Neutrophil (primary cell): Measurements from ENCODE around the gene EEFSEC.

Experiments used
- H3K27ac ChIP-seq: fragments of 200-600 bp; sonication (generic); 2 replicates; pipeline ENCODE4 v1.5.1; 2016; ENCODE audit warnings: mild to moderate bottlenecking, moderate library complexity
- H3K27me3 ChIP-seq: fragments of 200-600 bp; sonication (generic); 2 replicates; pipeline ENCODE4 v1.6.0; 2016; ENCODE audit warnings: mild to moderate bottlenecking
- H3K36me3 ChIP-seq: fragments of 200-600 bp; sonication (generic); 2 replicates; pipeline ENCODE4 v1.5.1; 2017
- H3K4me1 ChIP-seq, 2 experiments: fragments of 200-600 bp in 1 of 2; sonication (generic) in 1 of 2; 1 replicate in 1 of 2; 2 replicates in 1 of 2; pipeline versions ENCODE4 v1.5.1 to v1.6.1; 2013 to 2016; ENCODE audit warnings: low read depth in 1 of 2, low read length in 1 of 2, mild to moderate bottlenecking in 1 of 2, moderate library complexity in 1 of 2; ENCODE audit not compliant: control insufficient read depth in 1 of 2, insufficient read depth in 1 of 2
- H3K4me3 ChIP-seq, 2 experiments: fragments of 200-600 bp in 1 of 2; sonication (generic) in 1 of 2; 1 replicate in 1 of 2; 2 replicates in 1 of 2; pipeline ENCODE4 v1.5.1; 2013 to 2016; ENCODE audit warnings: low read depth in 1 of 2, low read length in 1 of 2, mild to moderate bottlenecking in 1 of 2, moderate library complexity in 1 of 2
- H3K9me3 ChIP-seq: fragments of 200-600 bp; sonication (generic); 2 replicates; pipeline ENCODE4 v1.5.1; 2016
- CTCF ChIP-seq: fragments of 200-600 bp; sonication (generic); IDR thresholded peaks from 2 replicates; pipeline ENCODE4 v1.5.1; 2016; ENCODE audit warnings: antibody characterized with exemption

The EEFSEC gene

GRCh38 chr3:128273841-128274573 lies 120.7 kb downstream of the EEFSEC start:
- Histone ChIP-seq H3K27me3 (no peaks in the 10 kb centered on the region), H3K9me3 (no peaks in the 10 kb centered on the region), H3K36me3 (peaks cover 5% of the 10 kb centered on the region), H3K4me1 (no peaks in the 10 kb centered on the region), H3K27ac (no peak overlapping the region), H3K4me3 (no peak overlapping the region)
- TF ChIP-seq CTCF, result no peak

GRCh38 chr3:128274837-128275236 lies 121.6 kb downstream of the EEFSEC start:
- no peaks in the 10 kb centered on the region for H3K4me1 ChIP-seq
- H3K9me3 ChIP-seq, result no peaks in the 10 kb centered on the region
- H3K36me3 ChIP-seq, result no peaks in the 10 kb centered on the region
- H3K27me3 ChIP-seq, result no peaks in the 10 kb centered on the region
- no peak for TF ChIP-seq CTCF
- no peak overlapping the region for H3K4me3 ChIP-seq
- no peak overlapping the region for H3K27ac ChIP-seq

- no peak overlapping the region for H3K4me3 ChIP-seq
- no peaks in the 10 kb centered on the region for H3K27me3 ChIP-seq
- H3K36me3 ChIP-seq, result no peaks in the 10 kb centered on the region
- no peak for TF ChIP-seq CTCF
- H3K27ac ChIP-seq, result no peak overlapping the region
- no peaks in the 10 kb centered on the region for H3K9me3 ChIP-seq
- H3K4me1 ChIP-seq, result no peaks in the 10 kb centered on the region
Measured at GRCh38 chr3:128275316-128276145, 122.2 kb downstream of the EEFSEC start.

- no peak overlapping the region for H3K27ac ChIP-seq
- no peaks in the 10 kb centered on the region for H3K9me3 ChIP-seq
- H3K4me3 ChIP-seq, result no peak overlapping the region
- H3K4me1 ChIP-seq, result no peaks in the 10 kb centered on the region
- H3K36me3 ChIP-seq, result no peaks in the 10 kb centered on the region
- no peak for TF ChIP-seq CTCF
- no peaks in the 10 kb centered on the region for H3K27me3 ChIP-seq
Measured at GRCh38 chr3:128276146-128276435, 122.8 kb downstream of the EEFSEC start.

GRCh38 chr3:128276577-128277183 lies 123.4 kb downstream of the EEFSEC start:
- no peaks in the 10 kb centered on the region for H3K27me3 ChIP-seq
- H3K9me3 ChIP-seq, result no peaks in the 10 kb centered on the region
- H3K4me3 ChIP-seq, result no peak overlapping the region
- no peak overlapping the region for H3K27ac ChIP-seq
- no peaks in the 10 kb centered on the region for H3K4me1 ChIP-seq
- no peak for TF ChIP-seq CTCF
- H3K36me3 ChIP-seq, result no peaks in the 10 kb centered on the region
